Stimulated activated CD4-positive, alpha-beta T cell treated with anti-CD3 and anti-CD28 coated beads, TNF-alpha, amount 100 ng/mL, for 48 hours (primary cell): ENCODE results near the gene PAPPA.

ENCODE experiments used
- DNase-seq, 3 donors: peaks; one replicate each; pipeline ENCODE4 v3.0.0-alpha.2; 2020; ENCODE audit warnings: low read depth in 3 of 3

The PAPPA gene

GRCh38 chr9:116318468-116319374 is 165.1 kb downstream of the PAPPA start:
- no peak for DNase-seq

GRCh38 chr9:116319480-116319879 is 165.9 kb downstream of the PAPPA start:
- DNase-seq: no peak

- DNase-seq: no peak
Measured at GRCh38 chr9:116320290-116320689, 166.7 kb downstream of the PAPPA start.

- no peak for DNase-seq
Measured at GRCh38 chr9:116322521-116322920, 168.9 kb downstream of the PAPPA start.

GRCh38 chr9:116323012-116323411 is 169.4 kb downstream of the PAPPA start:
- DNase-seq: no peak

GRCh38 chr9:116323571-116323970 is 170.0 kb downstream of the PAPPA start:
- DNase-seq: no peak

- no peak for DNase-seq
Measured at GRCh38 chr9:116325924-116326323, 172.3 kb downstream of the PAPPA start.

GRCh38 chr9:116327701-116328405 is 174.3 kb downstream of the PAPPA start:
- DNase-seq: no peak

- DNase-seq: no peak
Measured at GRCh38 chr9:116329470-116329869, 175.9 kb downstream of the PAPPA start.

- no peak for DNase-seq
Measured at GRCh38 chr9:116331241-116331640, 177.7 kb downstream of the PAPPA start.

- no peak for DNase-seq
Measured at GRCh38 chr9:116332090-116332489, 178.5 kb downstream of the PAPPA start.

- DNase-seq: no peak
Measured at GRCh38 chr9:116333254-116333653, 179.7 kb downstream of the PAPPA start.

GRCh38 chr9:116334546-116335150 is 181.1 kb downstream of the PAPPA start:
- no peak for DNase-seq

- DNase-seq: no peak
Measured at GRCh38 chr9:116335392-116335791, 181.8 kb downstream of the PAPPA start.

- DNase-seq: no peak
Measured at GRCh38 chr9:116336133-116336862, 182.7 kb downstream of the PAPPA start.

GRCh38 chr9:116337015-116337414 is 183.4 kb downstream of the PAPPA start:
- DNase-seq: no peak

- DNase-seq: no peak
Measured at GRCh38 chr9:116340270-116340669, 186.7 kb downstream of the PAPPA start.

GRCh38 chr9:116342061-116342460 is 188.5 kb downstream of the PAPPA start:
- no peak for DNase-seq

GRCh38 chr9:116342941-116343340 is 189.3 kb downstream of the PAPPA start:
- no peak for DNase-seq

- no peak for DNase-seq
Measured at GRCh38 chr9:116344416-116344815, 190.8 kb downstream of the PAPPA start.

- no peak for DNase-seq
Measured at GRCh38 chr9:116345393-116345792, 191.8 kb downstream of the PAPPA start.

GRCh38 chr9:116345817-116346216 is 192.2 kb downstream of the PAPPA start:
- DNase-seq: no peak
